H9 (cell line): Measurements from ENCODE around the gene FEN1. TPM values are rescaled to one million over a fixed set of nuclear protein-coding genes. Genes with fewer than 3 reads are reported as not detected.

Experiments
- DNase-seq: peaks from one replicate; pipeline ENCODE4 v3.0.0-alpha.2; 2017
- H2AFZ ChIP-seq: one replicate; pipeline ENCODE4 v1.6.1; 2013; ENCODE audit warnings: mild to moderate bottlenecking, low read length, control low read depth, moderate library complexity
- H2AK5ac ChIP-seq: 2 replicates; pipeline ENCODE4 v1.6.1; 2013; ENCODE audit warnings: low read length, control low read depth, mixed read lengths; ENCODE audit not compliant: insufficient read length
- H2BK120ac ChIP-seq: one replicate; pipeline ENCODE4 v1.6.1; 2013; ENCODE audit warnings: low read depth, mild to moderate bottlenecking, low read length, control low read depth, inconsistent platforms; ENCODE audit not compliant: poor library complexity, severe bottlenecking
- H2BK12ac ChIP-seq: 2 replicates; pipeline ENCODE4 v1.6.1; 2013; ENCODE audit warnings: low read length, control low read depth, mixed read lengths, low read depth; ENCODE audit not compliant: insufficient read length
- H2BK15ac ChIP-seq: 2 replicates; pipeline ENCODE4 v1.6.1; 2013; ENCODE audit warnings: low read depth, low read length, control low read depth
- H2BK20ac ChIP-seq: one replicate; pipeline ENCODE4 v1.6.1; 2013; ENCODE audit warnings: low read depth, mild to moderate bottlenecking, low read length, control low read depth, inconsistent platforms; ENCODE audit not compliant: poor library complexity, severe bottlenecking
- H2BK5ac ChIP-seq: 2 replicates; pipeline ENCODE4 v1.6.1; 2013; ENCODE audit warnings: low read length, control low read depth, mixed read lengths; ENCODE audit not compliant: insufficient read length
- H3K14ac ChIP-seq: 2 replicates; pipeline ENCODE4 v1.6.1; 2013; ENCODE audit warnings: low read length, control low read depth; ENCODE audit not compliant: insufficient read depth
- H3K18ac ChIP-seq: 2 replicates; pipeline ENCODE4 v1.6.1; 2013; ENCODE audit warnings: low read depth, mild to moderate bottlenecking, mixed read lengths, low read length, control low read depth; ENCODE audit not compliant: insufficient read length
- H3K23ac ChIP-seq: 2 replicates; pipeline ENCODE4 v1.6.1; 2013; ENCODE audit warnings: low read length, control low read depth, mixed read lengths, low read depth; ENCODE audit not compliant: insufficient read length
- H3K23me2 ChIP-seq: 2 replicates; pipeline ENCODE4 v1.6.1; 2013; ENCODE audit warnings: low read depth, mild to moderate bottlenecking, mixed read lengths, low read length, control low read depth; ENCODE audit not compliant: insufficient read length, poor library complexity, severe bottlenecking
- H3K27ac ChIP-seq: 2 replicates; pipeline ENCODE4 v1.5.1; 2013; ENCODE audit warnings: low read length, control low read depth, mixed read lengths, low read depth; ENCODE audit not compliant: insufficient read length
- H3K27me3 ChIP-seq: 2 replicates; pipeline ENCODE4 v1.6.1; 2013; ENCODE audit warnings: low read length, control low read depth, inconsistent platforms; ENCODE audit not compliant: insufficient read depth
- H3K4ac ChIP-seq: 2 replicates; pipeline ENCODE4 v1.6.1; 2013; ENCODE audit warnings: low read depth, mild to moderate bottlenecking, control low read depth, inconsistent platforms, low read length, moderate library complexity
- H3K4me1 ChIP-seq: 2 replicates; pipeline ENCODE4 v1.6.1; 2013; ENCODE audit warnings: low read length, control low read depth, inconsistent platforms; ENCODE audit not compliant: insufficient read depth
- H3K4me2 ChIP-seq: 2 replicates; pipeline ENCODE4 v1.6.1; 2013; ENCODE audit warnings: low read length, control low read depth, mixed read lengths; ENCODE audit not compliant: insufficient read length, insufficient read depth
- H3K56ac ChIP-seq: 2 replicates; pipeline ENCODE4 v1.6.1; 2013; ENCODE audit warnings: low read depth, mild to moderate bottlenecking, mixed read lengths, low read length, control low read depth; ENCODE audit not compliant: insufficient read length
- H3K79me1 ChIP-seq: 2 replicates; pipeline ENCODE4 v1.6.1; 2013; ENCODE audit warnings: low read depth, mild to moderate bottlenecking, moderate library complexity, low read length, control low read depth, inconsistent platforms; ENCODE audit not compliant: insufficient read depth, poor library complexity, severe bottlenecking
- H3K79me2 ChIP-seq: 2 replicates; pipeline ENCODE4 v1.6.1; 2013; ENCODE audit warnings: low read length, control low read depth, inconsistent platforms; ENCODE audit not compliant: insufficient read depth
- H3K9ac ChIP-seq: 2 replicates; pipeline ENCODE4 v1.6.1; 2013; ENCODE audit warnings: low read length, control low read depth, mixed read lengths; ENCODE audit not compliant: insufficient read length; ENCODE audit errors: extremely low read depth
- H3K9me3 ChIP-seq: one replicate; pipeline ENCODE4 v1.6.1; 2013; ENCODE audit warnings: low read depth, low read length, inconsistent platforms; ENCODE audit not compliant: control insufficient read depth
- H3T11ph ChIP-seq: one replicate; pipeline ENCODE4 v1.6.1; 2013; ENCODE audit warnings: mild to moderate bottlenecking, low read length, control low read depth, inconsistent platforms
- H4K20me1 ChIP-seq: one replicate; pipeline ENCODE4 v1.6.1; 2013; ENCODE audit not compliant: control insufficient read depth, insufficient read length, insufficient read depth
- H4K5ac ChIP-seq: 2 replicates; pipeline ENCODE4 v1.6.1; 2013; ENCODE audit warnings: low read depth, mild to moderate bottlenecking, mixed read lengths, low read length, control low read depth; ENCODE audit not compliant: insufficient read length
- H4K8ac ChIP-seq: replicated peaks from 2 replicates; pipeline ENCODE4 v1.6.1; 2013; ENCODE audit warnings: low read length, control low read depth, mixed read lengths, low read depth; ENCODE audit not compliant: insufficient read length
- H4K91ac ChIP-seq: 2 replicates; pipeline ENCODE4 v1.6.1; 2013; ENCODE audit warnings: low read depth, mild to moderate bottlenecking, moderate library complexity, mixed read lengths, low read length, control low read depth; ENCODE audit not compliant: insufficient read length
- H3K27ac Mint-ChIP-seq, 3 experiments: 2 replicates in 2 of 3; 3 replicates in 1 of 3; pipeline ENCODE4 v1.8.0; 2020 to 2021; ENCODE audit warnings: mixed read lengths in 3 of 3, mild to moderate bottlenecking in 1 of 3, moderate library complexity in 1 of 3
- H3K27me3 Mint-ChIP-seq: 2 replicates; pipeline ENCODE4 v1.8.0; 2021; ENCODE audit warnings: low read depth, mild to moderate bottlenecking, moderate library complexity, mixed read lengths
- H3K36me3 Mint-ChIP-seq, 3 experiments: 2 replicates in 2 of 3; 3 replicates in 1 of 3; pipeline ENCODE4 v1.8.0; 2020 to 2021; ENCODE audit warnings: low read depth in 3 of 3, mixed read lengths in 3 of 3; ENCODE audit not compliant: insufficient read depth in 1 of 3
- H3K4me1 Mint-ChIP-seq, 2 experiments: 2 replicates each; pipeline ENCODE4 v1.8.0; 2020; ENCODE audit warnings: mixed read lengths in 2 of 2
- H3K4me3 Mint-ChIP-seq, 2 experiments: 2 replicates in 1 of 2; 3 replicates in 1 of 2; pipeline ENCODE4 v1.8.0; 2020 to 2021; ENCODE audit warnings: mild to moderate bottlenecking in 2 of 2, mixed read lengths in 2 of 2, moderate library complexity in 1 of 2
- H3K9me3 Mint-ChIP-seq, 2 experiments: 2 replicates in 1 of 2; 3 replicates in 1 of 2; pipeline ENCODE4 v1.8.0; 2020; ENCODE audit warnings: mild to moderate bottlenecking in 2 of 2, mixed read lengths in 2 of 2, moderate library complexity in 1 of 2
- CTCF ChIP-seq: fragments of 200-600 bp; sonication (generic); conservative IDR thresholded peaks from 3 replicates; pipeline ENCODE4 v1.8.0; 2021; ENCODE audit warnings: antibody characterized with exemption, mild to moderate bottlenecking
- WGBS: extraction: QIAGEN DNeasy Blood & Tissue Kit; methylation state at CpG from one replicate; pipeline ENCODE4 v1.1.7; 2013; ENCODE audit warnings: missing lambda C conversion rate, low lambda C conversion rate, mixed read lengths; ENCODE audit not compliant: insufficient read length; ENCODE audit errors: extremely low coverage; 5-methylcytosine and 5-hydroxymethylcytosine counted together
- total RNA-seq: library from RNA; stranded (reverse); gene quantifications from 2 replicates; pipeline ENCODE4 v1.2.1, GENCODE V29; 2021

The FEN1 gene
- total RNA-seq, 1 experiment from 2014 or later, result 114 TPM

- no peaks in the 10 kb centered on the region for H3K27me3 Mint-ChIP-seq
- Histone ChIP-seq H4K5ac (no peak overlapping the region), H3K79me1 (no peaks in the 10 kb centered on the region), H3K18ac (no peak overlapping the region), H3K9me3 (no peaks in the 10 kb centered on the region), H3K4me2 (no peak overlapping the region), H3T11ph (no peak overlapping the region), H2BK15ac (no peak overlapping the region), H3K9ac (no peak overlapping the region), H3K4me1 (no peaks in the 10 kb centered on the region), H3K4ac (no peak overlapping the region), H2BK5ac (no peak overlapping the region), H4K91ac (no peak overlapping the region), H3K79me2 (no peaks in the 10 kb centered on the region), H3K23me2 (no peaks in the 10 kb centered on the region), H4K20me1 (no peaks in the 10 kb centered on the region), H3K23ac (no peak overlapping the region), H2AFZ (no peak overlapping the region), H3K27me3 (no peaks in the 10 kb centered on the region), H3K27ac (no peak overlapping the region), H4K8ac (no peak overlapping the region), H3K56ac (no peak overlapping the region), H2BK12ac (no peak overlapping the region), H3K14ac (no peak overlapping the region), H2BK20ac (no peak overlapping the region), H2AK5ac (no peak overlapping the region), H2BK120ac (no peak overlapping the region)
- no peak for TF ChIP-seq CTCF
- no peak overlapping the region for H3K4me3 Mint-ChIP-seq
- no peaks in the 10 kb centered on the region for H3K9me3 Mint-ChIP-seq
- WGBS, result no CpG with 5 or more reads among the region's 13 CpGs
- peaks cover 0 to 4% of the 10 kb centered on the region in 2 experiments; a peak in 2 of 4 replicates for H3K4me1 Mint-ChIP-seq
- H3K27ac Mint-ChIP-seq, result peak overlapping the region in 2 of 3 experiments; percentile 12 to 82; a peak in 2 of 7 replicates
- H3K36me3 Mint-ChIP-seq, result peaks cover 17 to 56% (median 55%) of the 10 kb centered on the region in 3 experiments
- peak; percentile 29 for DNase-seq
These were observed 8.8 kb upstream of the FEN1 start for GRCh38 chr11:61783717-61784505.
